Ascending aorta (tissue), 2 donors: ENCODE data around the gene ARL16. TPM values are rescaled to one million over a fixed set of nuclear protein-coding genes. Genes with fewer than 3 reads are reported as not detected.

Experiments used
- DNase-seq, 2 donors: peaks; one replicate each; pipeline ENCODE4 v3.0.0-alpha.2; 2019; ENCODE audit warnings: low spot score in 2 of 2
- H3K27ac ChIP-seq, 2 donors: fragments of 200-600 bp; sonication (generic); one replicate each; pipeline ENCODE4 v1.5.1; 2016 to 2017; ENCODE audit warnings: mild to moderate bottlenecking in 1 of 2
- H3K27me3 ChIP-seq: fragments of 200-600 bp; sonication (generic); one replicate; pipeline ENCODE4 v1.5.1; 2017
- H3K36me3 ChIP-seq, 2 donors: fragments of 200-600 bp; sonication (generic); one replicate each; pipeline ENCODE4 v1.5.1; 2016
- H3K4me1 ChIP-seq, 2 donors: fragments of 200-600 bp; sonication (generic); one replicate each; pipeline ENCODE4 v1.5.1; 2016 to 2017; ENCODE audit warnings: mild to moderate bottlenecking in 1 of 2
- H3K4me3 ChIP-seq, 2 donors: fragments of 200-600 bp; sonication (generic); one replicate each; pipeline ENCODE4 v1.5.1; 2016 to 2017; ENCODE audit warnings: mild to moderate bottlenecking in 1 of 2
- H3K9me3 ChIP-seq, 2 donors: fragments of 200-600 bp; sonication (generic); one replicate each; pipeline ENCODE4 v1.5.1; 2016
- CTCF ChIP-seq, 3 experiments: fragments of 200-600 bp in 2 of 3; fragments of 450-650 bp in 1 of 3; sonication (generic) in 2 of 3; IDR thresholded peaks; one replicate each; pipeline ENCODE4 v1.5.1; 2016 to 2019; ENCODE audit warnings: antibody characterized with exemption in 3 of 3, mild to moderate bottlenecking in 1 of 3, moderate library complexity in 1 of 3
- intact Hi-C: fragments of 100-400 bp; cut with DNase I; formaldehyde crosslinking; loops from one replicate; pipeline ENCODE4 v1.15.1; 2023
- total RNA-seq: library from RNA; depleted of rRNA; stranded (reverse); fragments of >200 nt; gene quantifications from one replicate; pipeline ENCODE4 v1.1.0, GENCODE V29; 2016

The ARL16 gene, protein sequence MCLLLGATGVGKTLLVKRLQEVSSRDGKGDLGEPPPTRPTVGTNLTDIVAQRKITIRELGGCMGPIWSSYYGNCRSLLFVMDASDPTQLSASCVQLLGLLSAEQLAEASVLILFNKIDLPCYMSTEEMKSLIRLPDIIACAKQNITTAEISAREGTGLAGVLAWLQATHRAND
- total RNA-seq = 21.0 TPM

DNA sequence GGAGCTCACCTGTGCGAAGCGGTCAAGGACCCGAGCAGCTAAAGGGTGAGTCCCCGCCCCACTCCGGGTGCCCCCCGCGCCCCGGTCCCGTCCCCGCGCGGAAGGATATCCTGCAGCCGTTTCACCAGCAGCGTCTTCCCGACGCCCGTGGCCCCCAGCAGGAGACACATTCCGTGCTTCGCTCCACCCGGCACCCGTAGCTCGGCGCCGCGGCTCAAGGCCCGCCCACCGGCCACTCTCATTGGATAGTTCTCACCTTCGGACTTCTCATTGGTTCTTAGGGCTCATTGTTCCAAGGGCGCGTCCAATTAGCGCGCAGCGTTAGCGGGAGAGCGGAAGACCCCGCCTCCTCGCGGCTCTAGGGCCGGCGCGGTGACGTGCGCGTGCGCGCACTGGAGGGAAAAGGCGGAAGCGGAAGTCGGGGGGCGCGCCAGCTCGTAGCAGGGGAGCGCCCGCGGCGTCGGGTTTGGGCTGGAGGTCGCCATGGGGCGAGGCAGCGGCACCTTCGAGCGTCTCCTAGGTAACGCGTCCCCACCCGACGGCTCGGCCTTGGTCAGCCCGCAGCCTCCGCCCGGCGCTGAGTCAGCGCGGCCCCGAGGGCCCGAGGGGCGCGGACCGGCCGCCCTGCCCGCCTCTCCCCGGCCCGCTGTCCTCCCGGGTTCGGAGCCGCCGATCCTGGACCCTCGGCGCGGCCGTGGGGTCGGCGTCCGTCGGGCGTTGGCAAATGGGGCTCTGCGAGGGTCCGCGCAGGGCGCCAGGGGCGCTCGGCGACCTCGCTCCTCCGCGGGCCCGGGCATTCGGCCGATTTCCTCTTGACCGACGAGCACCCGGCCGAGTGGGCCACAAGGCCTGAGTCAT, at the start of gene ARL16, which contains the start of gene HGS:
Gene ARL16 (minus strand): TSS at position 214 of the 858 bp plus-strand sequence. CDS start 44 bp downstream, at position 170.
Gene HGS (plus strand): TSS at position 428 of the 858 bp plus-strand sequence. CDS start 56 bp downstream, at position 484.
- H3K4me3 ChIP-seq = peak within 1 kb of the TSS; percentile 66 to 84
- H3K36me3 ChIP-seq = peaks cover 28 to 31% of the 10 kb centered on the region in 2 donors
- DNase-seq = peak; percentile 95 to 99
- H3K9me3 ChIP-seq = no peaks in the 10 kb centered on the region
- peaks cover 14 to 20% of the 10 kb centered on the region in 2 donors for H3K4me1 ChIP-seq
- no peak for TF ChIP-seq CTCF (IDR thresholded peaks at IDR 0.05)
- intact Hi-C loops = loop anchor here (1.0 kb wide), 2 partner anchors 18 to 19 kb away; partner anchors contain the start of genes CCDC137, MRPL12 and OXLD1
- peak within 1 kb of the TSS; percentile 82 to 89 for H3K27ac ChIP-seq
- no peaks in the 10 kb centered on the region for H3K27me3 ChIP-seq

DNA sequence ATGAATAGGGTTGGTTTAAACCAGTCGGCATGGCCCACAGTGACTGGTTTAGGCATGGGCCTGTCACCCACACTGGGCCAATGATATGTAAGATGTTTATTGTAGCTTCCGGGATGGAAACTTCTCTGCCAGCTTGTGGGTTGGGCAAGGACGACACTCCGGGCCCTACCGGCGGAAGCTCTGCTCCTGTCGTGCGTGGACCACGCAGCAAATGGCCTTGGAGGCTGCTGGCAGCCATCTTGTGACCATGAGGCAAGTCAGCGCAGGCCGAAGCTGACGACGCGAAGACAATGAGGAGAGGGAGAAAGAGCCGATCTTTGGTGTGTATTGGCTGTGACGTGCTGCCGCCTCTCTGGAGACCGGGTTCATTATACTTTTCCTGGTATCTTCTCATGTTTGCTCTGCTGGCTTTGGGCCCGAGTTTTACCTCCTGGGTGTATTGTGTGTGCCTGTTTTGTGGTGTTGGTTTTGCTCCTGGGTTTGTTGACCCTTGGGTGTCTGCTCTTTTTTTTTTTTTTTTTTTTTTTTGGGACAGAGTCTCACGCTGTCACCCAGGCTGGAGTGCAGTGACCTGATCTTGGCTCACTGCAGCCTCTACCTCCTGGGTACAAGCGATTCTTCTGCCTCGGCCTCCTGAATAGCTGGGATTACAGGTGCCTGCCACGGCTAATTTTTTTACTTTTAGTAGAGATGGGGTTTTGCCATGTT, 43.9 kb upstream of the ARL16 start:
- no peaks in the 10 kb centered on the region for H3K36me3 ChIP-seq
- H3K27me3 ChIP-seq = no peaks in the 10 kb centered on the region
- no peak for TF ChIP-seq CTCF (IDR thresholded peaks at IDR 0.05)
- peaks cover 0 to 4% of the 10 kb centered on the region in 2 donors for H3K4me1 ChIP-seq
- no peak overlapping the region for H3K4me3 ChIP-seq
- no peak for DNase-seq
- no peaks in the 10 kb centered on the region for H3K9me3 ChIP-seq
- H3K27ac ChIP-seq = no peak overlapping the region
- intact Hi-C loops = no loop called here

GRCh38 chr17:81726004-81726403, 42.4 kb upstream of the ARL16 start:
- H3K4me1 ChIP-seq = peaks cover 0 to 8% of the 10 kb centered on the region in 2 donors

GRCh38 chr17:81725439-81725838, 41.8 kb upstream of the ARL16 start:
- no peaks in the 10 kb centered on the region for H3K36me3 ChIP-seq
- H3K27me3 ChIP-seq = no peaks in the 10 kb centered on the region
- DNase-seq = no peak
- H3K27ac ChIP-seq = no peak overlapping the region
- intact Hi-C loops = no loop called here
- TF ChIP-seq CTCF (IDR thresholded peaks at IDR 0.05) = no peak
- H3K9me3 ChIP-seq = no peaks in the 10 kb centered on the region
- peaks cover 0 to 8% of the 10 kb centered on the region in 2 donors for H3K4me1 ChIP-seq
- H3K4me3 ChIP-seq = no peak overlapping the region

More at GRCh38 chr17:81726004-81726403, 42.4 kb upstream of the ARL16 start:
- Histone ChIP-seq H3K27ac (no peak overlapping the region), H3K27me3 (no peaks in the 10 kb centered on the region), H3K36me3 (no peaks in the 10 kb centered on the region), H3K4me3 (no peak overlapping the region), H3K9me3 (no peaks in the 10 kb centered on the region)
- DNase-seq = no peak
- no peak for TF ChIP-seq CTCF (IDR thresholded peaks at IDR 0.05)
- intact Hi-C loops = no loop called here

- Histone ChIP-seq H3K9me3 (no peaks in the 10 kb centered on the region), H3K27ac (no peak overlapping the region), H3K4me3 (no peak overlapping the region), H3K27me3 (no peaks in the 10 kb centered on the region), H3K4me1 (peaks cover 0 to 8% of the 10 kb centered on the region in 2 donors), H3K36me3 (no peaks in the 10 kb centered on the region)
- intact Hi-C loops = no loop called here
- DNase-seq = no peak
- TF ChIP-seq CTCF (IDR thresholded peaks at IDR 0.05) = no peak
These were observed 40.1 kb upstream of the ARL16 start for GRCh38 chr17:81723651-81724209.
